Karpas-422 (cell line): Measurements from ENCODE around the gene LPP. TPM values are rescaled to one million over a fixed set of nuclear protein-coding genes. Genes with fewer than 3 reads are reported as not detected.

Experiments
- DNase-seq: peaks from one replicate; pipeline ENCODE4 v3.0.0-alpha.2; 2015
- H2AFZ ChIP-seq: fragments of 200-600 bp; sonication (generic); 2 replicates; pipeline ENCODE4 v1.6.1; 2014; ENCODE audit warnings: antibody characterized with exemption, low read length, mixed read lengths
- H3K27ac ChIP-seq: fragments of 200-600 bp; sonication (generic); 2 replicates; pipeline ENCODE4 v1.5.1; 2014; ENCODE audit warnings: mild to moderate bottlenecking, low read length, moderate library complexity
- H3K27me3 ChIP-seq: fragments of 200-600 bp; sonication (generic); 2 replicates; pipeline ENCODE4 v1.6.1; 2014; ENCODE audit warnings: low read length, mixed read lengths
- H3K36me3 ChIP-seq: fragments of 200-600 bp; sonication (generic); 2 replicates; pipeline ENCODE4 v1.6.1; 2014; ENCODE audit warnings: low read length, mixed read lengths; ENCODE audit not compliant: insufficient read depth
- H3K4me1 ChIP-seq: fragments of 200-600 bp; sonication (generic); 2 replicates; pipeline ENCODE4 v1.6.1; 2014; ENCODE audit warnings: mild to moderate bottlenecking, low read length, mixed read lengths
- H3K4me2 ChIP-seq: fragments of 200-600 bp; sonication (generic); 2 replicates; pipeline ENCODE4 v1.6.1; 2014; ENCODE audit warnings: low read length, low read depth, mild to moderate bottlenecking; ENCODE audit not compliant: poor library complexity, severe bottlenecking
- H3K4me3 ChIP-seq: fragments of 200-600 bp; sonication (generic); 2 replicates; pipeline ENCODE4 v1.5.1; 2014; ENCODE audit warnings: mild to moderate bottlenecking, antibody characterized with exemption, low read length, mixed read lengths
- H3K79me2 ChIP-seq: fragments of 200-600 bp; sonication (generic); 2 replicates; pipeline ENCODE4 v1.6.1; 2014; ENCODE audit warnings: mild to moderate bottlenecking, low read length, mixed read lengths
- H3K9ac ChIP-seq: fragments of 200-600 bp; sonication (generic); 2 replicates; pipeline ENCODE4 v1.6.0; 2014; ENCODE audit warnings: low read length
- H3K9me2 ChIP-seq: fragments of 200-600 bp; sonication (generic), shearing (Covaris generic); replicated peaks from 2 replicates; pipeline ENCODE4 v1.6.0; 2014; ENCODE audit warnings: mild to moderate bottlenecking, low read length, moderate library complexity; ENCODE audit not compliant: insufficient read depth
- H3K9me3 ChIP-seq: fragments of 300-700, 200-600 bp; sonication (generic); 2 replicates; pipeline ENCODE4 v1.6.1; 2014; ENCODE audit warnings: low read length, mixed read lengths
- H4K20me1 ChIP-seq: fragments of 200-600 bp; sonication (generic); 2 replicates; pipeline ENCODE4 v1.6.1; 2014; ENCODE audit warnings: mild to moderate bottlenecking, antibody characterized with exemption, low read length, low read depth; ENCODE audit not compliant: insufficient read depth
- total RNA-seq: library from RNA; depleted of rRNA; stranded (reverse); fragments of >200 nt; shearing (Covaris generic); gene quantifications from 2 replicates; pipeline ENCODE4 v1.2.3, GENCODE V29; 2014; ENCODE audit warnings: low replicate concordance

Gene LPP
- total RNA-seq, 1 experiment from 2014 or later = 88.5 TPM

DNA sequence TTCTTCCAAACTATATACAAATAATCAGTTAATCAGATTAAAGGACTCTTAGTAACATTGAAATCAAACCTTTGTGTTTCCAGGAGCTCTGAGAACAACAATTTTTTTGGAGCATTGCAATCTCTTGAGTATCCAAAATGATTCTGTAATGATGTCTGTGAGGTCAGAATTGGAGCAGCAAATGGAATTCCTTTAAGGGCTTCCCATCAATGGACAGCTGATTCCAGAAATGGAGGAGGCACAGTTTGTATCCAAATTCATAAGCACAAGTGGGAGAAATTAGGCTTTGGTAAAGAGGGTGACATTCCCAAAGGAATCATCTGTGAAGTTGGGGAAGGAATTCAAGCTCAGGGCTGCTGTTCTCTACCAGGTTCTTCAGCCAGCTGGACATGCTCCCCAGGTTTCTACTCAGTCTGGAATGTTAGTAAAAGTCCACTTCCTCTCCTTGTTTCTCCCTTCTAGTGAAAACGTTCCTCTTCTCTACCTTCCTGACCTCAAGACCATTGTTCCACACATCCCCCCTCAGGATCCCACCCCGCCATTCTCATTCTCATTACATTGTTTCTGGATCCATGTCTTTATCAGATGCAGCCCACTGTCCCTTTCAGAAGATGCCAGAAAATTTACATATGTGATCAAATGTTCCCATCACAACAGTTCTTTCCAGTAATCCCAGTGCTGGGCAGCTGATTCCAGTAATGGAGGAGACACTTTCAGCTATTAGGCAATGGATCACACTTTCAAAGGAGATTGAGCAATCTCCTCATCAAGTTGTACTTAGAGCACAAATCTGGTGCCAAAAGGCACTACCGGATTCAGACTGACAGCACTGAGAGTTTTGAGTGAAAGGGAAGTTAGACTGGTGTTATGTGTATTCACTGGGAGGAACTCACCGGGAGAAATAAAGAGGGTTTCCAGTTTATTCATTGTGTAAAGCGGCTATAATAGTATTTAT, 626.5 kb downstream of the LPP start:
- Histone ChIP-seq H3K4me2 (no peak overlapping the region), H3K9me2 (no peaks in the 10 kb centered on the region)

DNA sequence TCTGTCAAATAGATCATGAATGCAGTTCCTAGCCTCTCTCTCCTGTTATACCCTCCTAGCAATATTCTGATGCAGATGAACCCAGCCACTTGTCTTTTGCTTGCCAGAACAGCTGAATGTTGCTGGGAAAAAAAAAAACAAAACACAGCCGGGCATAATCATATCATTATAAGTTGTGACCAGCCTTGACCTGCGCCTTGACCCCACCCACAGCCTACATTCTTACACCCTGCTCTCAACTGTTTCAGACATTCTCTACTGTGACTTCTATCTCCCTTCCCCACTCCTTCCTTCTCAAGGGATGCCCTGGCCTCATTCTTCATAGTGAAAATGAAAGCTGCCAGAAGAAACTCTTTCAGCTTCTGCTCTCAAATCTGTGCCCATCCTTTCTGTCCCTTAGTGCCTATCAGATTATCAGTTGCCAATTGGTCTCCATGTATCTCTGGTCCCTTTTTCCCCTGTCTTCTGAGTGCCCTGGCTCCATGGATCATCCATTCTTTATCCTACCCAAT, 628.7 kb downstream of the LPP start:
- H3K4me2 ChIP-seq = no peak overlapping the region
- H2AFZ ChIP-seq = no peak overlapping the region
- H3K36me3 ChIP-seq = no peaks in the 10 kb centered on the region
- no peak overlapping the region for H3K27ac ChIP-seq
- no peaks in the 10 kb centered on the region for H3K9me3 ChIP-seq
- no peak overlapping the region for H3K4me3 ChIP-seq
- DNase-seq = no peak
- H4K20me1 ChIP-seq = no peaks in the 10 kb centered on the region
- H3K79me2 ChIP-seq = no peaks in the 10 kb centered on the region
- no peaks in the 10 kb centered on the region for H3K27me3 ChIP-seq
- no peaks in the 10 kb centered on the region for H3K9me2 ChIP-seq
- H3K4me1 ChIP-seq = peaks cover 14% of the 10 kb centered on the region
- no peak overlapping the region for H3K9ac ChIP-seq

More for the DNA sequence above, 626.5 kb downstream of the LPP start:
- H3K27me3 ChIP-seq = no peaks in the 10 kb centered on the region
- no peak overlapping the region for H3K27ac ChIP-seq
- H2AFZ ChIP-seq = no peak overlapping the region
- no peak for DNase-seq
- no peaks in the 10 kb centered on the region for H3K9me3 ChIP-seq
- H3K36me3 ChIP-seq = no peaks in the 10 kb centered on the region
- no peak overlapping the region for H3K9ac ChIP-seq
- no peaks in the 10 kb centered on the region for H4K20me1 ChIP-seq
- peaks cover 22% of the 10 kb centered on the region for H3K4me1 ChIP-seq
- H3K79me2 ChIP-seq = no peaks in the 10 kb centered on the region
- H3K4me3 ChIP-seq = no peak overlapping the region

DNA sequence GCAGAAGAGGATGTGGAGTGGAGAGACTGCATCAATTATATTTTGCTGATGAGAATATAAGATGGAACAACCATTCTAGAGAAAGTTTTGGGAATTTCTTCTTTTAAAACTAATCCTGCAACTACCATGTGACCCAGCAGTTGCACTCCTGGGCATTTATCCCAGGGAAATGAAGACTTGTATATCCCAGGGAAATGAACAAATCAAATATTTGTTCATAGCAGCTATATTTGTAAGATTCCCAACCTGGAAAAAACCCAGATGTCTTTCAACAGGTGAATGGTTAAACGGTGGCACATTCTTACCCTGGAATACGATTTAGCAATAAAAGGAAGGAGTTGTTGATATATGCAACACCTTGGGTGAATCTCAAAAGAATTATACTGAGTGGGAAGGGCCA, 632.5 kb downstream of the LPP start:
- Histone ChIP-seq H3K27me3 (no peaks in the 10 kb centered on the region), H3K36me3 (no peaks in the 10 kb centered on the region), H3K4me1 (peaks cover 33% of the 10 kb centered on the region), H3K9me2 (no peaks in the 10 kb centered on the region), H4K20me1 (no peaks in the 10 kb centered on the region), H3K4me3 (no peak overlapping the region), H3K9ac (no peak overlapping the region), H3K9me3 (no peaks in the 10 kb centered on the region), H3K27ac (no peak overlapping the region), H2AFZ (no peak overlapping the region), H3K4me2 (no peak overlapping the region), H3K79me2 (no peaks in the 10 kb centered on the region)
- no peak for DNase-seq

DNA sequence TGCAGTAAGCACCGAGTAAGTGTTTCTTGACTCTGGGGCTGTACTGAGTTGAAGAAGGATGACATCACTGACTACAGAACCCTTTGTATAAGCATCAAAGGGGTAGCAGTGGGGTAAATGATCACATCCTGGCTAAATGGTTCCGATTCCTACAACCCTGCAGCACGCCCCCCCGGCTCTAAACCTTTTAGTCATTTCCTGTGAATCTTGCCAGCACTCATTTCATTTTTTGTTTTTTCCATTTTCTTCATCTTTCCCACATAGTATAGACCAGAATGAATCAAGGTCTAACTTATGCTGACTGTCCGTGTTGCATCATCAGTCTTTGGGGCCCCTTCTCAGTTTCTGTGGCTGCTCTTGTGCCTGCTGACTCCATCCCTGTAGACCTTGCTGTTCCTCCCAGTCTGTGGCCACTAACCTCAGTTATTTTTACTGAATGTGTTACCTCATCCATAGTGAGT, 634.7 kb downstream of the LPP start:
- peaks cover 43% of the 10 kb centered on the region for H3K4me1 ChIP-seq
- H3K4me2 ChIP-seq = peak overlapping the region; percentile 64
- peak overlapping the region; percentile 36; the same call in 1 of the 2 replicates for H3K4me3 ChIP-seq
- no peaks in the 10 kb centered on the region for H3K79me2 ChIP-seq
- no peak for DNase-seq
- peak overlapping the region; percentile 17 for H3K9ac ChIP-seq
- H3K9me3 ChIP-seq = no peaks in the 10 kb centered on the region
- peak overlapping the region; percentile 75 for H3K27ac ChIP-seq
- peak overlapping the region; percentile 12 for H2AFZ ChIP-seq
- no peaks in the 10 kb centered on the region for H3K27me3 ChIP-seq
- H3K36me3 ChIP-seq = no peaks in the 10 kb centered on the region
- H4K20me1 ChIP-seq = no peaks in the 10 kb centered on the region
- no peaks in the 10 kb centered on the region for H3K9me2 ChIP-seq

DNA sequence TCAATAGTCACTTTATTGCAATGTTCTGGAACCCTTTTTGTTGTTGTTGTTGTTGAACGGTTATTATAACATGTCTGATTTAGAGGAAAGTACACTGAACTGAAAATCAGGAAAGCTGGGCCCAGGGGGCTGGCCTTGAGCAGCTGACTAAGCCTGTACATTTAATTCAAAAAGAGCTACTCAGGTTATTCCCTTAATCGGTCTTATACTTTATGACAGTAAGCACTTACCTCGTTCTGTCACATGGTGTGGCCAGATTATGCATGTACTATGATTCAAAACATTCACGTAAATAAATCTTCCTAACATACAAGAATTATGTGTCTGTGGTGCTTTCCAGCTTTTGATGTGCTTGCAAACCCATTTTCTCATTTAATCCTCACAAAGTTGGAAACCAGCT, 635.3 kb downstream of the LPP start:
- Histone ChIP-seq H3K4me2 (peak overlapping the region; percentile 64), H3K9me2 (no peaks in the 10 kb centered on the region), H3K9ac (peak overlapping the region; percentile 17), H3K27ac (peak overlapping the region; percentile 75), H3K27me3 (no peaks in the 10 kb centered on the region), H3K79me2 (no peaks in the 10 kb centered on the region), H4K20me1 (no peaks in the 10 kb centered on the region), H3K36me3 (no peaks in the 10 kb centered on the region), H3K9me3 (no peaks in the 10 kb centered on the region), H2AFZ (peak overlapping the region; percentile 12), H3K4me1 (peaks cover 43% of the 10 kb centered on the region), H3K4me3 (peak overlapping the region; percentile 36)
- DNase-seq = no peak

DNA sequence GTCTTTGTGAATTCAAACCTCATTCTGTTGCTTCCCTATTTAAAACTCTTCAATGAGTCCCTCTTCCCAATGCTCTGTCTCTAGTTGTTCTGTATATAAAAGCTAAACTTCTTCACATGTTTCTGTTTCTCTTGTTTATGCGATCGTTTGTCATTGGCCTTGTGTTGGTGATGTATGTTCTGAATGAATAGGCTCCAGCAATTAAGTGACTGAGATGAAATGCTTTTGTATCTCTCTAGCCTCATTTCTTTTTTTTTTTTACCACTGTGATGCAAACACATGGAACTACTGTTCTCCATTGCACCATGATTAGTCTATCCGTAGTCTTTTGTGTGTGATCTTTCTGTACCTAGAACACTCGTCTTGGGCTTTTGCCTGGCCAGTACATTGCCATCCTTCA, 637.4 kb downstream of the LPP start:
- H3K36me3 ChIP-seq = no peaks in the 10 kb centered on the region
- H3K9me3 ChIP-seq = no peaks in the 10 kb centered on the region
- H3K9me2 ChIP-seq = no peaks in the 10 kb centered on the region
- H3K9ac ChIP-seq = no peak overlapping the region
- no peak for DNase-seq
- H3K27me3 ChIP-seq = no peaks in the 10 kb centered on the region
- peaks cover 50% of the 10 kb centered on the region for H3K4me1 ChIP-seq
- no peak overlapping the region for H3K4me3 ChIP-seq
- no peak overlapping the region for H2AFZ ChIP-seq
- no peaks in the 10 kb centered on the region for H3K79me2 ChIP-seq
- no peak overlapping the region for H3K4me2 ChIP-seq
- no peak overlapping the region; the same call in 1 of the 2 replicates for H3K27ac ChIP-seq
- no peaks in the 10 kb centered on the region for H4K20me1 ChIP-seq

DNA sequence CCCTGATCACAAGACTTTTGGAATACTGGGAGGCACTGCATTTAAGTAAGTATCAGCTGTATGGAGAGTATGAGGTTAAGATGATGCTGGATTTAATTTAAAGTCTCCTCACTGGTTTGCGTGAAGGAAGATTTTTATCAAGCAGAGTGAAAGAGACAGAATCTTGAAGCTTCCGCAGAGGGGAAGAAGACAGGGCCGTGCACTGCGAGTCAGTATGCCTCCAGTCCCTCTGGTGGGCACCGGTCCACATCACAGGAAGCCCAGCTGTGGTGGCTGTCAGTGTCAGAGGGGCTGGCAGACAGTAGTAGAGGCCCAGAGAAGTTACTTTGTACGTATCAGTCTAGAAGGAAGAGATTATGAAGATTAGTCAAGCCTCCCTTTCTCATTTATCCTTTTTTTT, 638.8 kb downstream of the LPP start:
- no peaks in the 10 kb centered on the region for H3K9me2 ChIP-seq
- H3K4me2 ChIP-seq = peak overlapping the region; percentile 25
- H3K36me3 ChIP-seq = no peaks in the 10 kb centered on the region
- no peak overlapping the region for H3K4me3 ChIP-seq
- peaks cover 61% of the 10 kb centered on the region for H3K4me1 ChIP-seq
- DNase-seq = peak; percentile 67
- no peaks in the 10 kb centered on the region for H3K79me2 ChIP-seq
- no peaks in the 10 kb centered on the region for H3K9me3 ChIP-seq
- peak overlapping the region; percentile 11; the same call in 1 of the 2 replicates for H3K9ac ChIP-seq
- H3K27me3 ChIP-seq = no peaks in the 10 kb centered on the region
- H2AFZ ChIP-seq = 0 out of 2 replicates have a peak overlapping the region, but pooled peaks have one; percentile 8
- H3K27ac ChIP-seq = peak overlapping the region; percentile 43
- H4K20me1 ChIP-seq = no peaks in the 10 kb centered on the region

DNA sequence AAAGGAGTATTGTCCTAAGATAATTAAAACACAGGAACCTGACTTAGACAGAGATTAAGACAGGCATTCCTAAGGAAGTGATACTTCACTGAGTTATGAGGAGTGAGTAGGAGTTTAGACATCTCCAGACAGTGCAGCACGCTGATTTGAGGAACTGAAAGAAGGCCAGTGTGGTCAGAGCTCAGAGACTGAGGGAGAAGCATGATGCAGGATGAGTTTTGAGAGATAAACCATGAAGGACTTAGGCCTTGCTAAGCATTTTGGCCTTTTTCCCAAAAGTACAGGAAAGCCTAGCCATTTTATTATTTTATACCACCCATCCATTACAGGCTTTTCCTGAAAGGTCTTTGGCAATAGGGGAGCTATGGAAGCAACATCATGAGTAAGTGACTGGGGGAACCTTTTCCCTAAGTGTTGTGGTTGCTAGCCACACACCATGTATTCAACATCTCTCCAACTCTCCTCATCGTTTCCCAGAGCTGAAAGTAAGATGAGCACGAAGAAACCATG, 642.2 kb downstream of the LPP start:
- Histone ChIP-seq H3K79me2 (no peaks in the 10 kb centered on the region), H3K4me2 (peak overlapping the region; percentile 17), H3K9me2 (no peaks in the 10 kb centered on the region), H3K4me1 (peaks cover 42% of the 10 kb centered on the region), H3K9me3 (no peaks in the 10 kb centered on the region), H3K36me3 (no peaks in the 10 kb centered on the region), H3K27me3 (no peaks in the 10 kb centered on the region), H2AFZ (peak overlapping the region; percentile 21), H4K20me1 (no peaks in the 10 kb centered on the region), H3K4me3 (no peak overlapping the region), H3K27ac (peak overlapping the region; percentile 10; the same call in 1 of the 2 replicates), H3K9ac (peak overlapping the region; percentile 9; the same call in 1 of the 2 replicates)
- DNase-seq = peak; percentile 72
